AG09319 (cell line): Measurements from ENCODE around the gene MBD5.
A peak's percentile ranks its signal among the peaks of the same experiment; 100 is the strongest.

ENCODE experiments used
- DNase-seq: peaks from one replicate; pipeline ENCODE4 v3.0.0-alpha.2; 2010; ENCODE audit warnings: low read depth; ENCODE audit errors: extremely low read depth
- CTCF ChIP-seq: IDR thresholded peaks from 2 replicates; pipeline ENCODE4 v1.5.1; 2011; ENCODE audit warnings: low read depth, mild to moderate bottlenecking, inconsistent platforms, low read length, moderate library complexity

Gene MBD5

GRCh38 chr2:148013876-148014275 lies 7.0 kb upstream of the MBD5 start:
- TF ChIP-seq CTCF, result no peak
- no peak for DNase-seq

GRCh38 chr2:148014616-148015015 lies 6.3 kb upstream of the MBD5 start:
- no peak for DNase-seq
- no peak for TF ChIP-seq CTCF

GRCh38 chr2:148020111-148021058 lies 506 bp upstream of the MBD5 start, which contains the start of gene ORC4:
TSS of gene ORC4 (minus strand) at chr2:148020737. CDS start at chr2:147975958, 44,779 bp downstream.
- DNase-seq, result peak; percentile 99
- TF ChIP-seq CTCF, result peak; percentile 49

- no peak for DNase-seq
Measured at GRCh38 chr2:148021886-148022285, 995 bp downstream of the MBD5 start.

GRCh38 chr2:148022351-148022750 lies 1.5 kb downstream of the MBD5 start:
- DNase-seq, result no peak
- no peak for TF ChIP-seq CTCF

More at GRCh38 chr2:148021886-148022285, 995 bp downstream of the MBD5 start:
- no peak for TF ChIP-seq CTCF

GRCh38 chr2:148022882-148023281 lies 2.0 kb downstream of the MBD5 start:
- TF ChIP-seq CTCF, result no peak
- DNase-seq, result no peak

GRCh38 chr2:148023861-148024260 lies 3.0 kb downstream of the MBD5 start:
- no peak for TF ChIP-seq CTCF
- DNase-seq, result no peak
